ENCODE results near the gene CAMTA1.

The CAMTA1 gene

DNA sequence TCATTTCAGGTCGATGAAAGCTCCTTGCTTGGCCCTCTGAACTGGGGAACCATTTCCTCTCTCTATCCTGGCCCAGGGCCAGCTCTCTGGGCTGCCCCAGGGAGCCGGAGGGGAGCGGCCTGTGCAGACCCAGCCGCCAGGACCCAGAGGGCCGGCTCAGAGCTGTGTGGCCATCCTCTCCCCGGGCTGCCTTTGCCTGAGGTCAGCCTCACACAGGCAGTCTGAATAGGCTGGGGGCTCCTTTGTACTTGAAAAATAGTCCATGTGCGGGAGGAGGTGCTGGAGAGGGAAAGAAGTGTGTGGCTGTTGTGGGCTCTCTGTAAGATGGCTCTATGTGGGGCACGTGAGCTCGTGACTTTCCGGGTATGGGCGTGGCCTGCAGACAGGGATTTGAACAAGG lies 710.7 kb downstream of the CAMTA1 start:
- no peak for DNase-seq (ENCODE audit: low read depth)

DNA sequence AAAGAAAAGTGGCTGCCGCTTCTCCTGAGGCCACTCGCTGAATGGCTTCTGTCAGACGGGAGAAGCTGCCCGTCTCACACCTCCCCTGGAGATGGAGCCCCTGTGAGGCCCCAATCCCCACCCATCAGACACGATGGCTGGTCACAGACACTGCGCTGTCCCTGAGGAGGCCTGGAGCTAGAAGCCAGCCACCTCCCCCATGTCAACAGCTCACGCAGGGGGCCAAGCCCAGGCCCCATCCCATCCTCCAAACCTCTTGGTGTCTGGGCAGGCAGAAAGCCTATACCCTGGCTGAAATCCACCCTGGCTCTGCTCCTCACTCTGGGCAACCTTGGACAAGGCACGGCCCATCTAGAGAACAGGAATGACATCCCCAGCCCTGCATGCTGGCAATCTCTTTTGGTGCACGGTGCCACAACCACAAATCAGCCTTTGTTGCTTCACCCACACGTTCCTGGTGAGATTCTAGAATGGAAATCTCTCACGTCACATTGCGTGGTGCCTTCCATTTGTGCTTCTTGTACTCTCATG lies 711.9 kb downstream of the CAMTA1 start:
- no peak for DNase-seq (ENCODE audit: low read depth)

DNA sequence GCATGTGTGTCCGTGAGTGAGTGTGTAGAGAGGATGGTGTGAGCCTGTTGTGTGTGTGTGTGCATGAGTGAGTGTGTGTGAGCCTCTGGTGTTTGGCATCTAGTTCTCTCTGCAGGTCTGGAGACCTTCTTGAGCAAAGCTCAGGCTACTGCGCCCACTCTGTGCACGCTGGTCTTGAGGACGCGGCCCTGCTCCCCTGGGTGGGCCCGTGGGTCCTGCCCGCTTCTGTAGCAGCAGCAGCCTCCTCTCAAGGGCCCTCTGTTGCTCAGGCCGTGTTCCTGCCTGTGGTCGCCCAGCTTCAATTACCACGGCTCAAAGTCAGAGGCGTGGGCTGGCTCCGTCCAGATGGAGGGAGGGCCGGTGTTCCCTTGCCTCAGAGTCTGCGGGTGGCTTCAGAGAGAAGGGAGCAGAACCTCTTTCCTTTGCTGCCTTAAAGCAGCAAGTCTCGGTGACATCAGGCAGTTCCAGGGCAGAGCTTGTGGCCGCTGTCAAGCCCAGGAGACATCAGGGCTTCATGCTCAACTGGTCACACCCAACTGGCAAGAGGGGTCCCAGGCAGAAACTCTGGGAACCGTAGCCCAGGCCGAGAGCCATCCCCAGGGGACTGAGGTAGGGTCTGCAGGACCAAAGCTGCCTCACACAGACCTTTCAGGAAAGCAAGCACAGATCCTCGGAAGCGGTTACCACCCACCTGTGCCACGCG lies 715.3 kb downstream of the CAMTA1 start:
- DNase-seq (ENCODE audit: low read depth): no peak

DNA sequence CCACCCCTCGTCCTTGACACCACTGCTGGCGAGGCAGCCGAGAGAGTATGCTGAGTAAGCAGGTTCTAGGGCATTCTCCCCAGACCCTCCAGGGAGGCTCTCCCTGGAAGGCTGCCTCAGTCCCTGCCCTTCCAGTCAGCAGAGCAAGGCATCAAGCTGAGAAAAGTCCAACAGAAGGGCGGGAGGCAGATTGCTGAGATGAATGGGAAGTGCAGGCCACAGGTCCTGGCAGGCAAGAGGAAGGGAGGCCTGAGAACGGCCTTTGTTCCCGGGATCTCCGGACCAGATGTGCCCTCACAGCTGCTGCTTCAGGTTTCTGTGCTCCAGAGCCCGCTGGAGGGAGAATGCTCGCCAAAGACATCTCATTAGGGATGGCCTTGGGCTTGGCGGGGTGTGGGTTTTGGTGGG lies 715.8 kb downstream of the CAMTA1 start:
- DNase-seq (ENCODE audit: low read depth): no peak

DNA sequence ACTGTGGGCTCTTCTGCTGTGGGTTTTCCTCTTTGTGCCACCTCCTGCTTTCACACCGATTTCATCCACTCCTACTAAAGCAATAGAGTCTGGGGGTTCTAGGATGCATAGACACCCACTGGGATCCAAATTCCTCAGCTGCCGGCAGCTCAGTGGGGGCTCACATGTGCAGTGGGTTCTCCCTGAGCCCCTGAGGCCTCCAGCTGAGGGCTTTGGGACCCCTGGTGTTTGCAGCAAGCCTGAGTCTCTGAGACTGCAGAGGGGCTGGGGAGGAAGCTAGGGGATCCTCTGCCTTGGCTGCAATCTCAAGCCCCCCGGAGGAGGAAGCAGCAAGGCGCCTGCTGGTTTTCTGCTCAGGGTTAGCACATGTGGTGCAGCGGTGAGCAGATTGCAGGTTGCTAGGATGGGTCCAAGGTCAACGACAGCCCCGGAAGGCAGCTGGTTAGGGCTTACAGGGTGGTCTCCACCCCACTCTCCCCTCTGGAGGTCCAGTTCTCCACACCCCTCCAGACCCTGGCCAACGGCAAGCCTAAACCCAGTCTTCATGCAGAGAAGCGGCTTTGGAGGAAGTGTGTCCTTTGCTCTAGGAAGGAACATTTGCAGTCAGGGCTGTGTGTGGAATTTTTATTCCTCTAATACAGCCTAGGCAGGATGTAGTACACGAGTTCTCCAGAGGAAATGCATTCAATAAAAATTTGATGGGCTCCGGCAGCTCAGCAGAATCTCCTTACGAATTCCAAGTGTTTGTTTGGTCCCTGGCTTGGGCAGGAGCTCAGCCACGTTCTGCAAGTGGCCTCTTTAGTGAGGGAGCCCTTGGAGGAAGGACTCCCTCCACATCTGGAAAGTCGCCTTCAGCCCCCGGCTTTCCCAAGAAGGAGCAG lies 716.7 kb downstream of the CAMTA1 start:
- no peak for DNase-seq (ENCODE audit: low read depth)

DNA sequence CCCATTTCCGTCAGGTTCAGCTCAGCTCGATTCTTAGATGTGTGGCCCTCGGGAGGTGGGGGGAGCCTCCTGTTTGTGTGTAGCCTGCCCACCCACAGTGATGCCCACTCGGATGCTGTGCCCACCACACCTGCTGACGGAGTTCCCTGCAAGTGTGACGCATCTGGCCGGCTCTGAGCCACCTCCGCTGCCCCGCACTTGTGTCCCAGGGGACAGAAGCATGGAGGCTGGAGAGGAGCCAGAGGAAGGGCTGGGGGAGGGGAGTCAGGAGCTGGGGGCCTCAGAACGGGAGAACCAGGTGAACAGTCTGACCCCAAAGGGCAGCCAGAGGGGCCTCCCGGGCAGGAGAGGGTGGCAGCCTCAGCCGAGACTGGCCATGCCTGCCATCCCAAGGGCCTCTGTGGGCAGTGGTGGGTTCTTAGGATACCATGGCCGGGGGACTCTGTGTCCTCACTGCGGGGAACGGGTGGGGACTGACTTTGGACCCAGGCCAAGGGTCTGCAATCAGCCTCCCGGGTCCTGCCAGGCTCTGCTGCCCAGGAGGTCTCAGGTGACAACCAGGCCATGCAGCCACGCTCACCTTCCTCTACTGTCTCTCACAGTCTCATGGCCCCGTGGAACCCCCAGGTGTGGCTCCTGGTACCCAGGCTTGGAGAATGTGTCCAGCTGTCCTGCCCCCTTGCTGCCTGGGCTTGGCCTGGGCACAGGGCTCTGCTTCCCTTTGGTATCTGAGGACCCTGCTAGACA lies 718.6 kb downstream of the CAMTA1 start:
- DNase-seq (ENCODE audit: low read depth): no peak

DNA sequence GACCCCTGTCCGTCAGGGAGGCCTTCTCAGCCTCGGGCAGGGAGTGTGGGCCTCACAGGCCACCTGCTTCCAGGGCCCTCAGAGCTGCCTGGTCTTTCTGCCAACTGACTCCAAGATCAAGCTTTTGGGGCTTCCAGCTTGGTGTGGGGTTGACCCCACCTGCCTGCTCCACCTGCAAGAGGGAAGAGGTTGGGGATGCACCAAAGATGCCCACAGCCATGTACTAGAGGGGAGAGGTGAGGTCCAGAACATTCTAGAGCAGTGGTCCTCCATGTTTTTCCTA lies 719.1 kb downstream of the CAMTA1 start:
- DNase-seq (ENCODE audit: low read depth): no peak

DNA sequence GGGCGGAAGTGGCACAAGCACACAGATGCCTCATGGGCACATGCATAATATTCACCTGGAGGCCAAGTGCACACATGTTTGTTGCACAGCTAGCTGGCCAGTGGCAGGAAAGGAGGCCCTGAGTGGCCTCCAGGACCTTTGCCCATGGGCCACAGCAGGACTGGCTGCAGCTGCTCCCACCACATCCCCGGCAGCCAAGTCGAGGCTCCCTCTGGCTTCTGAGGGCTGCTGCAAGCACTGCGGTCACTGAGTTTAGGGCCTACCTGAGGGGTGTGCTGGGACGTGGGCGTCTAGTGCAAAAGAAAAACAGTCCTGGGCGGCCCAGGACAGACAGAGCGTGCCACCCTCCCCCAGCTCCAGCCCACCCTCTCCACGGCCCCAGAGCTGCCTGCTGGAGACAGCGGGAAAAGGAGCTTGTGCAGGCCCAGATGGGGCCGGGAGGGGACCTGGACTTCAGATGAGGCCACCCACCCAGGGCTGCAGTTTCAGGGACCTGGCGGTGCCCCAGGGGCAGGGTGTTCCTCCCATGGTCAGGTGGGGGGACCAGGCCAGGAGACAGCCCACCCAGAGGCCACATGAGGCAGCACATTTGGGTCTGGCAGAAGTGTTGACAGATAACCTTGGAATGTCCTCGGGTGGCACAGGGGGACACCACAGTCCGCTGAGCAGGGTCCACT lies 720.0 kb downstream of the CAMTA1 start:
- DNase-seq (ENCODE audit: low read depth): no peak

DNA sequence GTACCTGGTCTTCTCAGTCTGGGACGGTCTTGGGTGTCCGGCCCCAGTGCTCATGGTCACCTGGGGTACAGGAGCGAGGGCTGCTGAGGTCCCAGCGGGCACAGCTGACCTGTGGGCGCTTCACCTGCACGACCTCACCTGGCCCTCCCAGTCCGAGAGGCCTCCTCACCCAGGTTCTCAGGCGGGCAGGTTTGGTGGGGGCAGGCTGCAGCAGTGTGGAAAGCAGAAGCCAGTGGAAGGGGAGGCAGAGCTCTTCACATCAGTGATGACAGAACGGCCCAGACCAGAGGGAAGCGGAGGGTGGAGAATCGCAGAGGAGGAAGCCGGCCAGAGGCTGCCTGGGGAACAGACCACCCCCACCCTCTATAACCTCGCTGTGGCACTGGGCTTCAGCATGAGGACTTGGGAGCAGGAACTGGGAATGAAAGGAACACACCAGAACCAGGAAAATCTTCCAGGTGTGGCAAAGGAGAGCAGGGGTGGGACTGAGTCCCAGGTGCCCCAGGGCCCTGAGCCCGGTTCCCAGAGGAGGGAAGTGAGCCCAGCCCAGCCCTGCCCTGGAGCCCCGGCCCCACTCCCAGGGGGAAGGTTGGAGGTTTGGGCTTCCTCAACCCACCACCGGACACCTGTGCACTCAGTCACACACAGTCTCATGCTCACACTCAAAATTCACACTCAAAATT lies 720.7 kb downstream of the CAMTA1 start:
- DNase-seq (ENCODE audit: low read depth): no peak

DNA sequence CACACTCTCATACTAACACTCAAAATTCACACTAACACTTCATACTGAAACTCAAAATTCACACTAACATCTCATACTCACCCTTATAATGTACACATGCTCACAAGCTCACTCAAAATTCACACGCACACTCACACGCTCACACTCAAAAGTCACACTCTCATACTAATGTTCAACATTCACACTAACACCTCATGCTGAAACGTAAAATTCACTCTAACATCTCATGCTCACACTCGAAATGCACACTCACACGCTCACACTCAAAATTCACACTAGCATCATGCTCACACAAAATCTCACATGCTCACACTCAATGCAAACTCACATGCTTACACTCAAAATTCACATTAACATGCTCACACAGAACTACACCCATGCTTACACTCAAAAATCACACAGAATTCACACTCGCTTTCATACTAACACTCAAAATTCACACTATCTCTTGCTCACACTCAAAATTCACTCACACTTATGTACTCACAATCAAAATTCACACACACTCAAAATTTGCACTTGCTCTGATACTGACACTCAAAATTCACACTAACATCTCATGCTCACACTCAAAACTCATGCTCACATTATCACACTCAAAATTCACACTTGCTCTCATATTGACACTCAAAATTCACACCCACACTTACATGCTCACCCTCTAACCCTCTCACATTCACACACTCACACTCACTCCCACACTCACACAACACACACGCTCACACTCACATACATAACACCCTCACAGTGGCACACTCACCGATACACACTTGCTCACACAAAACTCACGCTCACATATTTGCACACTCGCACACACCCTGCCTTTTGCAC lies 721.4 kb downstream of the CAMTA1 start:
- no peak for DNase-seq (ENCODE audit: low read depth)

DNA sequence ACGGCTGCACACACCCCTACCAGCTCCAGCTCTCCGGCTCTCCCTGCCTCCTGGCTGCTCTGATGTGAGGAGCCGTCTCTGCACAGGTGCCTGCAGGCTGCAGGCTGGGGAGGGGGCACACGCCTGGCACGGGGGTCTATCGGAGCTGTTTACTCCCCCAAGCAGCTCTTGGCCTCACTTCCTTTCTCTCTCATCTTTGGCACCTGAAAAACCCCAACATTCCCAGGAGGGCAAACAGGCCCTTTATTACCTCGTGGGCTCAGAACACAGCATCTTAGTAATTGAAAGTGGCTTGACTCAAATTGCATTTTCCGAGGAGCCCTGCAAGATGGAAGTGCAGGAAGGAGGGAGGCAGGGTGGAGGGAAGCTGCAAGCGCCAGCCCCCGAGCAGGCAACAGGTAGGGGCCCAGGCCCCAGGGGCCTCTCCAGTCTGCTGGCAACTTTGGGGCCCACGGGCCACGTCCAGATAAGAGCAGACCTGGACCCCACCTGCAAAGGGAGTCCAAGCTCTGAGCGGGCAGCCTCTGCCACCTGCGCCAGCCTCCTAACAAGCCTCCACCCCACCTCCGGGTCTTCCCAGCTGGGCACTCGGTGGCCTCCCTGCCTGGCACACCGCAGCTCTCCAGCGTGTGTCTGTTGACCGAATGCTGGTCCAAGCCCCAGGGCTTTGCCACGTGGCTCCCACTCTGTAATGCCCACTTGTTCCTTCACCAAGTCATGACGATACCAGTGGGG lies 722.2 kb downstream of the CAMTA1 start:
- no peak for DNase-seq (ENCODE audit: low read depth)

DNA sequence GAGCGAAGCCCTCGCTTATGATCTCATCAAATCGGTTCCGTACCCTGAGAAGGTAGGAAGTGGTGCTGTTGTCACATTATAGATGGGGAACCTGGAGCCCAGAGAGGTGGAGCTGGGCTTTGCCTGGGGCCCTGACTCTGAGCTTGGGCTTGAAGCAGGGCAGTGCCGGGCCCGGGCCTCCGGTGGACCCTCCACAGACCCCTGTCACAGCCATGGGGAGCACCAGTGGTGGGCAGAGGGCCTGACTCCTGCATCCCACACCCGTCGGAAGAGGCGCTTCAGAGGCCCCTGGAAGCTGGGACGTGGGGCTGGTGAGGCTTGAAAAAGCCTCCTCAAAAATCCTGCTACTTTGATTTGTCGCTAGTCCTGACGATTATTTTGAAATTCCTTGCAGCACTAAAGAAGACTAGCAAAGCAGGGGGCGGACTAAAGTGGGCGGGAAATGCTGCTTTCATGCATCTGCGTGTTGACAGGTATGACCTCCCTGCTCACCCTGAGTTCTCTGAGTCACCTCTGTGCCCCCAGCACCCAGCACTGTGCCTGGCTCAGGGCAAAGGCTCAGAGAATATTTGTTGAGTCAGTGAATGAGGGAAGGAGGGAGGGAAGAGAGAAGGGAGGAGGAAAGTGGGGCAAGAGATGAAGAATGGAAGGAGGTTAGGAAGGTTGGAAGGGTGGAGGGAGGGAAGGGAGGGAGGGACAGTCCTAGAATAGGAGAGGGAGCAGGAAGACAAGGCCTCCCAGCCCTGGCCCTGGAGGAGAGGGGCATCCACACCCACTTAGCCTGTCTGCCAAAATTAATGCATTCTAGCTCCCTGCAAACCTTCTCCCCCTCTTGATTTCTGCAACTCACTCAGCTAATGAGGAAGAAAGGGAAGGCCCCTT lies 723.0 kb downstream of the CAMTA1 start:
- DNase-seq (ENCODE audit: low read depth): no peak

DNA sequence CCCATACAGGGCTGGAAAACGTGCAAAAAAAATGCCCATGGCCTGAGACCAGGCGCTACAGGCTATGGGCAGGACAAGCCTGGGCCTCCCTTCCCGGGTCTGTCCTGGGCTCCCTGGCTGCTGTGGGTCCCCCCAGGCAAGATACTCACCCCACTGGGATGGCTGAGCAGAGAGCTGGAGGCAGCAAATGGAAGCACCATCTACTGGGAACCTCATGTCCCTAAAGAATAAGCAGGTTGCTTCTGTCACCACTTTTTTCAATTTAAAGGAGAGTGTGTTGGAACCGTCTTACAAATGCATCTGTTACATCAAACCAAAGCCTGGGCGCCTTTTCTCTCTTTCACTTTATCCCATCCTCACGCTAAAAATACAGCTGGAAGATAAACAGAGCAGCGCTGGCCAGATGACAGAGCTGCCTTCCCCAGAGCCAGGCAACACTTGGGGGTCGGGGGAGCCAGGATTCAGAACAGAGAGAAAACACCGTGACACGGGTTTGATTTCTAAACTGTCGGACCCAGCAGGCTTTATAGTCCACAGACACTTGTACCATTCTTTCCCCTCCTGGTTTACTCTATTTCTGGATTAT lies 723.8 kb downstream of the CAMTA1 start:
- DNase-seq (ENCODE audit: low read depth): no peak

DNA sequence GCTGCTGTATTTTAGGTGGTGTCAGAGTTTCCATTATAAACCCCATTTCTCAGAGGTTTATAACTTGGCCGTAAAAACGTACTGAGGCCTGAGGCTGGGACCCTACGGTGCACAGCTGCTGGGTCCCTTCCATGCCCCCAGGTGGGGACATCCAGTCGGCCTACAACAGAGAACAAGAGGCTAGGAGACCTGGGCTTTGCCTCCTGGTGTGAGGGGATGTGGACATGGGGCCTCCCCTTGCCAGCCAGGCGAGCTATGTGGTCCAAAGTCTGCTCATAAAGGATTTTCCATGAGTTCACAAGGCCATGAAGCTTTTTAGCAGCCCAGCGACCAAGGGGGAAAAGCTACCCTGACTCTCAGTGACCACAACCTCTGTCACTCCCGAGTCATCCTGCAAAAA lies 724.3 kb downstream of the CAMTA1 start:
- no peak for DNase-seq (ENCODE audit: low read depth)

DNA sequence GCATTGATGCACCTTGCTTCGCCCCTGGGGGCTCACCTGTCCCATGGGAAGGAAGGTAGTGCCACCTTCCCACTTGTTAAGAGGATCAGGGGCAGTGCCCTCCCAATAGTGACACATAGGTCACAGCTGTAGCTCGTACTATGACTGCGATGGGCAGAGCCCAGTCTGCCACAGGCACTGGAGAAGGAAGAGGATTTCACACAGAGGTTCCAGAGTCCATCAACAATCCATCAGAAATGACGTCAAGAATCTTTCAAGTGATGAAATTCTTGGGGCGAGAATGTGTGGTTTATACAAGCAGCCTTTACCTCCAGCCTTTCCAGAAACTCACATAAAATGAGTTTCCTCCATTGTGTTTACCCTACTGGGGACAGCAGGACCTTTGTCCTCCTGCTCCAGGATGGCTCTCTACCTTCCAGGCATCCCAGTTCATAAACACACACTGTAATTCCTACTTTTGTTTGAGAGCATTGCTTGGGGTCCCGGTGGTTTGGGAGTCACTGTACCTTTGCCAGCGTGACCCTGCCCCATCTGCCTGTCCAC lies 725.2 kb downstream of the CAMTA1 start:
- DNase-seq (ENCODE audit: low read depth): no peak

DNA sequence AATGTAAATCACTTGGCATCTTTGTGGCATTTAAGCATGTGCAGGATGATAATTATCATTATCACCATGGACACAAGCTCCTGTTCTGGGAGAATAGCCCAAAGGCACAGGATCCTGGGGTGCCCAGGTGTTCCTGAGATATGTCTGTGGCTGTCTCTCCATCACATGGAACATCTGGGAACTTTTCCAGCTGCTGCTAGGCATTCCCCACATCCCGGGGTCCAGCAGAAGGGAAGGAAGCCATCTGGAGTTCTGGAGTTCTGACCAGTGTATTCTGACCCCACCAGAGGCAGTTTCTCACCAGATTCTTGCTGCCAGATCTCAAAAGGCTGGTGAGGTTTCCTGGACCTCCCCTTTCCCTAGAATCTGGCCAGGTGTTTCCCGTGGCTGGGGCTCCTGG lies 726.1 kb downstream of the CAMTA1 start:
- DNase-seq (ENCODE audit: low read depth): no peak

DNA sequence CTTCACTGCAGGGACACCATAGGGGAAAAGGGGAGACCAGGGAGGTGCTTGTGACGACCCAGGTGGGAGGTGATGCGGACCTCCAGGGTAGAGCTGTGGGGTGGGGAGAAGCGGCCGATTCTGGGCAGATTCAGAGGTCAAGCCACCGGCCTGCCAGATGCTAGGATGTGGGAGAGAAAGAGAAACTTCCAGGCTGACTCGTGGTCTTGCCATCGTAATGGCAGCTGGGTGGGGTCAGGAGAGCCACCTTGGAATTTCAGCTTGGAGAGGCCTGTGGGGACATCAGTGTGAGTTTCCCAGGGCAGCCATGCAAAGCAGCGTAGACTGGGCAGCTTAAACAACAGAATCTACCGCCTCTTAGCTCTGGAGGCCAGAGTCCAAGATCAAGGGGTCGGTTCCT lies 727.8 kb downstream of the CAMTA1 start:
- DNase-seq (ENCODE audit: low read depth): no peak

DNA sequence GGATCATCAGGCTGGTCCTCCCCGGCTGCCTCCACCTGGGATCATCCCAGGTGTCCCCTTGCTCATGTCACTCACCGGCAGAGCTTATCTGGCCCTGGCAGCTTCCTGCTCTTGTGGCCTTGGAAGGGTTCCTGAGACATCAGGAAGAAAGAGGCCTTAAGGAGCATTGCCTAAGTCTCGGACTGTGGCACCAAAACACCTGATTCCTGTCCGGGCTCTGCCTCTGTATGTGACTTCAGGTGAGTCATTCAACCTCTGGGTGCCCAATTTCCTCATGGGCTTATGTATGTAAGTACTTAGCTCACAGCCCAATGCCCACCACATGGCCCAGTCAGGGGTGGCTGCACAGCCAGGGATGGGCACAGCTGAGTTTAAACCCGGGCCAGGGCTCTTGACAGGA lies 729.9 kb downstream of the CAMTA1 start:
- no peak for DNase-seq (ENCODE audit: low read depth)

Data from stimulated activated CD8-positive, alpha-beta memory T cell treated with anti-CD3 and anti-CD28 coated beads, Interleukin-12 subunit alpha, Interleukin-12 subunit beta, amount 100 ng/mL, for 1 hour (primary cell).